GM12892 (cell line): ENCODE data around the gene CTSC.

Source experiments
- DNase-seq: peaks from one replicate; pipeline ENCODE4 v3.0.0; 2011; ENCODE audit not compliant: insufficient read length
- FAIRE-seq: peaks from 2 replicates; lab custom pipeline; 2011; peaks lifted over from hg19 to GRCh38; lab: Jason Lieb, UNC
- POLR2A ChIP-seq: IDR thresholded peaks from 2 replicates; pipeline ENCODE4 v1.6.1; 2011; ENCODE audit warnings: low read depth, low read length, control low read depth
- POLR2AphosphoS5 ChIP-seq: IDR thresholded peaks from 2 replicates; pipeline ENCODE4 v1.6.1; 2011; ENCODE audit warnings: low read depth, low read length, control low read depth
- TAF1 ChIP-seq: IDR thresholded peaks from 2 replicates; pipeline ENCODE4 v1.6.1; 2011; ENCODE audit warnings: low read depth, mild to moderate bottlenecking, control low read depth, low read length, borderline replicate concordance

The CTSC gene

GRCh38 chr11:88312628-88313027 is 24.9 kb downstream of the CTSC start:
- no peak for FAIRE-seq
- TF ChIP-seq POLR2AphosphoS5 (no peak), TAF1 (no peak), POLR2A (no peak)
- DNase-seq = no peak

GRCh38 chr11:88310246-88310645 is 27.3 kb downstream of the CTSC start:
- DNase-seq (no peak), FAIRE-seq (no peak)

GRCh38 chr11:88308576-88308975 is 29.0 kb downstream of the CTSC start:
- no peak for TF ChIP-seq POLR2AphosphoS5
- TF ChIP-seq POLR2A = no peak
- TF ChIP-seq TAF1 = no peak
- FAIRE-seq (no peak), DNase-seq (no peak)

More at GRCh38 chr11:88310246-88310645, 27.3 kb downstream of the CTSC start:
- TF ChIP-seq POLR2A (no peak), TAF1 (no peak)

- FAIRE-seq (peak; percentile 24), DNase-seq (no peak)
- no peak for TF ChIP-seq POLR2AphosphoS5
- no peak for TF ChIP-seq TAF1
- no peak for TF ChIP-seq POLR2A
Observed at GRCh38 chr11:88307749-88308425, 29.6 kb downstream of the CTSC start.

- no peak for DNase-seq
Observed at GRCh38 chr11:88306785-88307184, 30.8 kb downstream of the CTSC start.

GRCh38 chr11:88305430-88305829 is 32.1 kb downstream of the CTSC start:
- FAIRE-seq = no peak
- DNase-seq = no peak
- TF ChIP-seq POLR2A (no peak), POLR2AphosphoS5 (no peak), TAF1 (no peak)

More at GRCh38 chr11:88306785-88307184, 30.8 kb downstream of the CTSC start:
- TF ChIP-seq TAF1 (no peak), POLR2A (no peak), POLR2AphosphoS5 (no peak)
- FAIRE-seq = peak; percentile 75

- DNase-seq (no peak), FAIRE-seq (peak; percentile 33)
- TF ChIP-seq POLR2A (no peak), POLR2AphosphoS5 (no peak), TAF1 (no peak)
Observed at GRCh38 chr11:88304352-88304751, 33.2 kb downstream of the CTSC start.

GRCh38 chr11:88303037-88303436 is 34.5 kb downstream of the CTSC start:
- no peak for DNase-seq
- TF ChIP-seq POLR2A = no peak
- TF ChIP-seq POLR2AphosphoS5 = no peak
- TF ChIP-seq TAF1 = no peak
- no peak for FAIRE-seq

GRCh38 chr11:88301488-88302140 is 35.9 kb downstream of the CTSC start:
- TF ChIP-seq POLR2A (no peak), POLR2AphosphoS5 (no peak), TAF1 (no peak)
- FAIRE-seq (peak; percentile 93), DNase-seq (no peak)

GRCh38 chr11:88300888-88301487 is 36.5 kb downstream of the CTSC start:
- TF ChIP-seq POLR2A = no peak
- no peak for TF ChIP-seq POLR2AphosphoS5
- no peak for TF ChIP-seq TAF1
- DNase-seq = no peak
- peak; percentile 89 for FAIRE-seq

- TF ChIP-seq POLR2A (no peak), TAF1 (no peak), POLR2AphosphoS5 (no peak)
- no peak for DNase-seq
- FAIRE-seq = no peak
Observed at GRCh38 chr11:88297863-88298262, 39.7 kb downstream of the CTSC start.
